COLO668 (cell line): ENCODE measurements around the gene RFC1.
"Not testable (repeated sequence)": the region's sequence is repeated elsewhere in the genome, so short reads cannot be mapped to it uniquely, and the experiment has no call there.

Source experiments
- DNase-seq: peaks from one replicate; lab custom pipeline; 2025; ENCODE audit not compliant: unreplicated experiment; lab: John Stamatoyannopoulos, UW

The RFC1 gene

GRCh38 chr4:39353478-39354253, 12.5 kb downstream of the RFC1 start:
- DNase-seq = no peak

- DNase-seq = not testable (repeated sequence)
Measured at GRCh38 chr4:39353149-39353477, 13.0 kb downstream of the RFC1 start.

GRCh38 chr4:39349326-39349725, 16.8 kb downstream of the RFC1 start:
- DNase-seq = no peak

DNA sequence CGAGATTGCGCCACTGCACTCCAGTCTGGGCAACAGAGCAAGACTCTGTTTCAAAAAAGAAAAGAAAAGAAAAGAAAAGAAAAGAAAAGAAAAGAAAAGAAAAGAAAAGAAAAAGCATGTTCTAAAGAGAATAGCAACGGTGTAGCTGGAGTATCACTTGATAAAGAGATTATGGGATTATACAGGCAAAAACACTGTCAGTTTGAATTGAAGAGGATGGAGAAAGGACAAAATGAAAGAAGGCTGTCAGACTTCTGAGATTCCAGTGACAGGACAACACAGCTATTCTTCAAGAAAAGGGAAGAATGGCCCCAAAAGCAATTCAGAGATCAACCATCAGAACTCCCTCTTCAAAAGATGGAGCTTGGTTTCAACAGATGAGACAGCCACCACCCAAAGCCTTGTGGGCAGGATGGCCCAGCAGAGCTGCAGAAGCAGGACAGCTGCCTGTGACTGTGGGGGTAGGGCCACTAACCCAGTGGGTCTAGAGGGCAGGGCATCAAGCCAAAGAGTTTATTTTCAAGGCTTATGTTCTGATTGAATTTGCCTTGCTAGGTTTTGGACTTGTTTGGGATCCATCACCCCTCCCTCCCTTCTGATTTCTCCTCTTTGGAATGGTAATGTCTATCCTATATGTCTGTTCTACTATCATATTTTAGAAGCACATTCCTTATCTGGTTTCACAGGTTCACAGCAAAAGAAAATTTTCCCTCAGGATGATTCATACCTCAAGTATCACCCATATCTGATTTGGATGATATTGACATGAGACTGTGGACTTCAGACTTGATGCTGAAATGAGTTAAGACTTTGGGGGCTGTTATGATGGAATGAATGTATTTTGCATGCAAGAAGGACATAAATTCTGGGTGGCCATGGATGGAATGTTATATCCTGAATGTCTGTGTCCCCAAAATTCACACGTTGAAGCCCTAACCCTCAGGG, 17.5 kb downstream of the RFC1 start:
- DNase-seq = no peak

GRCh38 chr4:39346856-39347519, 19.2 kb downstream of the RFC1 start:
- DNase-seq = no peak

GRCh38 chr4:39342731-39343130, 23.4 kb downstream of the RFC1 start:
- no peak for DNase-seq

DNA sequence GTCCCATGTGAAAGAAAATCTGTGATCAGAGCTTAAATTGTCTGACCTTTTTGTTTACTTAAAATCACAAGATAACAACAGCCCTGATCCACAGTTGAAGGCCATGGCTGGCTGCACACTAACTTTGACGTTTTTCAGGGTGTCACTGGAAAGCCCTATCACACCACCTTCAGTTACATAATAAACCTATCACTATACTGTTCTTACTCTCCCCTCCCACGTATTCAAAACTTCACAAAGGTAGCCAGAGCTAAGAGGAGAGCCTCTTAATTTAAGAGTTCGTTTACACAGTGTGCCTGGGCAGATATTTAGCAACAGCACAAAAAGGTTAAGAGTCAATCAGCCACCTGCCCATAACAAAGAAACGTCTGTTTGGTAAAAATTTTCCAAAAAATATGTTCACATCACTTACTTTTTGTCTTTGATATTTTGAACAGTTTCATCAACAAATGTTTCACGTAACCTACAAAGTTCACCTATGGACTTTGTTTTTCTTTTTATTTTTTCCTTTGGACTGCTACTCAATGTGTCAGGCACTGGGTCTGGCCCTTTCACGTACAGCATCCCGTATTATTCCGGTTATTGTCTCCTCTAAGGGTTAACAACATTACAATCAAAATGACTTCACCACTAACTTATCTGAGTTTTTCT, 25.0 kb downstream of the RFC1 start:
- DNase-seq = no peak

DNA sequence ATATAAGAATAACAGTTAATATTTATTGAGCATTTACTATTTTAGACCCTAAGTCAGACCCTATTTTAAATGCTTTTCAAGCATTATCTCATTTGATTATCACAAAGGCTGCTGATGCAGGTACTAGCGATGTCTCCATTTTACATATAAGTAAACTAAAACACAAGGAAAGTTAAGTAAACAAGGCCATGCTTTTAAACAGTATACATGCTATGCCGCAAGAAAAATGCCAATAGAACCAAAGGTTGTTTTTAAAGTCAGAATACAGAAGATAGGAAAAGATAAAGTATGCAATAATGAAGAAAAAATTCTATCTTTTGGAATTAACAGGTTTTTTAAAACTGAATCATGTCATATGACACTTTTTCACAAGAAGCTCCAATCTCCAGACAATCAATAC, 26.2 kb downstream of the RFC1 start:
- no peak for DNase-seq

GRCh38 chr4:39337841-39338240, 28.3 kb downstream of the RFC1 start:
- DNase-seq = no peak

- no peak for DNase-seq
Measured at GRCh38 chr4:39335566-39335965, 30.6 kb downstream of the RFC1 start.

- DNase-seq = no peak
Measured at GRCh38 chr4:39331191-39331590, 35.0 kb downstream of the RFC1 start.

DNA sequence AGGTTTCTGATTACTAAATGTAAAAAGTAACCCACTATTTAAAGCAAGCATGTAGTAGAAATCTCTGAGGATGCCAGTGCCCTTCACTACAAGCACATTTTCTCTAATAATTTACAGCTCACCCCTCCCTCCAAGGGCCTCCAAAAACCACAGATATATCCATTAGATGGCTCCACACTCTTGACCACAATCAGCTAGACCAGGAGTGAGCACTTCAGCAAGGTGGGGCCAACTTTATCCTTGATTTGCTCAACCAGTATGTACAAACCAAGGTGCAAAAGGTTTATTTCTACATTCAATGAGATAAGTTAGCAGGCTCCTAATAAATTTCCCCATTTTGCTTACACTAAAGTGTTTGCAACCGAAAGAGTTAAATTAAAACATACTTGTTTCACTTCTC, 35.8 kb downstream of the RFC1 start:
- DNase-seq = no peak

GRCh38 chr4:39326468-39326977, 39.6 kb downstream of the RFC1 start:
- DNase-seq = no peak

- DNase-seq = no peak
Measured at GRCh38 chr4:39324897-39325613, 41.1 kb downstream of the RFC1 start.

DNA sequence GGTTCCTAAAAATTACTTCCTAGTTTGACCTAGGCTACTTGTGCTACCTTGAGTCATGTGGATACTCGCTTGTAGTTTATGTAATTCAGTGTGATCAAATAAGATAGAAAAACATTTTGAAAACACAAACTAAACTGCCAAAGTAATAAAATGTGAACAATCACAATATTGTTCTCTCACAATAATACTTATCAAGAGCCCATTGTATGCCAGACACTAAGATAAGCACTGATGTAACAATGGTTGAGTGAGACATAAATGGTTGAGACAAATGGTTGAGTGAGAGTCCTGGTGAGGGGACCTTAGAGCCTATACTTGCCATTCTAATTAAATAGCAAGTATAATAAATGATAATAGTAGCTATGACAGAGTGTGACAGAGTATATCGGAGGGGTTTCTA, 41.7 kb downstream of the RFC1 start:
- no peak for DNase-seq

DNA sequence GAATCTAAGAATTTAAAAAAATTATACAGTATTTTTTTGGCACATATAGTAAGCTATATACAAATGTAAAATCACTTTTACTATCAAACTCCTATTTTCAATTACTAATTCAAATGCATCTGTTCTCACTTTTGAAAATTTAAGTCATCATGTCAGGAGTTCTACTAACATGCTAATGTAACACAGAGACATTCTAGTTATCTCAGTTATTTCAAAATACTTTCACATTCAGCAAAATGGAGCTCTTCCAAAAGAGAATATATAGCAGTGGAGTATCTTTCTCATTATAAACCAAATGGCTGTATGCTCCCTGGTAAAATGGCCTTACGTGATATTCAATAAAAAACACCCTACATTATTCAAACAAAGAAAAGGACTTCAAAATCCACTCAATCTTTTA, 42.3 kb downstream of the RFC1 start:
- DNase-seq = no peak

- DNase-seq = no peak
Measured at GRCh38 chr4:39320381-39321115, 45.6 kb downstream of the RFC1 start.

- no peak for DNase-seq
Measured at GRCh38 chr4:39319676-39320075, 46.5 kb downstream of the RFC1 start.

DNA sequence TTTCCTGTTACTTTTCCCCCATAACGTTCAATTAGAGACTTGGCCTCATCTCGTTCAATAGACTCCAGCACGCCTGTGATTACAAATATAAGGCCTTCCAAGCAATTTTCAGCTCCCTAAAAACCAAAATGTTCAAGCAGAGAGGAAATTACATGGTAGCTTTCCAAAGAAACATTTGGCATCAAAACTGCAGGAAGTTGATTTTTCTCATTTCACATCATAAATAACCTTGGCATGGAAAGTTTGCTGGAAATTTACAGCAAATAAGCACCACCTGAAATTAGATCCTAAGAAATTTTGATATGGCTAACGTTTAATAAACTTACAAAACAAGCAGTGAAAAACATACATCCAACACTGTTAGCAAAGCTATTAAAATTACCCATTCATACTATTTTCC, 53.3 kb downstream of the RFC1 start:
- DNase-seq = no peak

- DNase-seq = no peak
Measured at GRCh38 chr4:39308611-39309010, 57.6 kb downstream of the RFC1 start.
